GM12873 (cell line): ENCODE measurements around the gene EPS15.

ENCODE experiments used
- TF ChIP-seq, protein P1 (sequence below): IDR thresholded peaks from 2 replicates; pipeline ENCODE4 v1.5.1; 2012; ENCODE audit warnings: low read depth, mild to moderate bottlenecking, moderate library complexity, low read length, control low read depth; ENCODE audit not compliant: insufficient read depth; ENCODE audit errors: missing control alignments

Gene EPS15

GRCh38 chr1:51336711-51337110 lies 182.4 kb downstream of the EPS15 start:
- TF ChIP-seq, protein P1, sequence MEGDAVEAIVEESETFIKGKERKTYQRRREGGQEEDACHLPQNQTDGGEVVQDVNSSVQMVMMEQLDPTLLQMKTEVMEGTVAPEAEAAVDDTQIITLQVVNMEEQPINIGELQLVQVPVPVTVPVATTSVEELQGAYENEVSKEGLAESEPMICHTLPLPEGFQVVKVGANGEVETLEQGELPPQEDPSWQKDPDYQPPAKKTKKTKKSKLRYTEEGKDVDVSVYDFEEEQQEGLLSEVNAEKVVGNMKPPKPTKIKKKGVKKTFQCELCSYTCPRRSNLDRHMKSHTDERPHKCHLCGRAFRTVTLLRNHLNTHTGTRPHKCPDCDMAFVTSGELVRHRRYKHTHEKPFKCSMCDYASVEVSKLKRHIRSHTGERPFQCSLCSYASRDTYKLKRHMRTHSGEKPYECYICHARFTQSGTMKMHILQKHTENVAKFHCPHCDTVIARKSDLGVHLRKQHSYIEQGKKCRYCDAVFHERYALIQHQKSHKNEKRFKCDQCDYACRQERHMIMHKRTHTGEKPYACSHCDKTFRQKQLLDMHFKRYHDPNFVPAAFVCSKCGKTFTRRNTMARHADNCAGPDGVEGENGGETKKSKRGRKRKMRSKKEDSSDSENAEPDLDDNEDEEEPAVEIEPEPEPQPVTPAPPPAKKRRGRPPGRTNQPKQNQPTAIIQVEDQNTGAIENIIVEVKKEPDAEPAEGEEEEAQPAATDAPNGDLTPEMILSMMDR, result no peak

DNA sequence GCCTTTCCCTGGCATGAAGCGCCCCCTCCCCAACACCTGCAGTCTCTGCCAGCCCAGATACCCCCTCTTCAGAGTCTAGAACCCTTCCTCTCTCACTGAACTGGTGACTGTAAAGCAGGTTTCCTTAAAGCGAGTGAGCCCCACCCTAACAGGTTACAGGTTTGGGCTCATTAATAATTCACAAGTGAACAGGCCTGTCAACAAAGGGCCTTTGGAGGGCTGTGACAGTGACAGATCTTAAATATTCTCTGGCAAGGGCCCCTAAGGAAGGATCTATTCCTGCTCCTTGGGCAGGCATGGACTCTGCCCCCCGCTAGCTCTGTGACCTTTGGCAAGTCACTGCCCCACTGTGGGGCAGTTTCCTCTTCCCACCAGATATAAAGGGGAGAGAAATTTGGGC lies 183.1 kb downstream of the EPS15 start:
- TF ChIP-seq, protein P1, result no peak

DNA sequence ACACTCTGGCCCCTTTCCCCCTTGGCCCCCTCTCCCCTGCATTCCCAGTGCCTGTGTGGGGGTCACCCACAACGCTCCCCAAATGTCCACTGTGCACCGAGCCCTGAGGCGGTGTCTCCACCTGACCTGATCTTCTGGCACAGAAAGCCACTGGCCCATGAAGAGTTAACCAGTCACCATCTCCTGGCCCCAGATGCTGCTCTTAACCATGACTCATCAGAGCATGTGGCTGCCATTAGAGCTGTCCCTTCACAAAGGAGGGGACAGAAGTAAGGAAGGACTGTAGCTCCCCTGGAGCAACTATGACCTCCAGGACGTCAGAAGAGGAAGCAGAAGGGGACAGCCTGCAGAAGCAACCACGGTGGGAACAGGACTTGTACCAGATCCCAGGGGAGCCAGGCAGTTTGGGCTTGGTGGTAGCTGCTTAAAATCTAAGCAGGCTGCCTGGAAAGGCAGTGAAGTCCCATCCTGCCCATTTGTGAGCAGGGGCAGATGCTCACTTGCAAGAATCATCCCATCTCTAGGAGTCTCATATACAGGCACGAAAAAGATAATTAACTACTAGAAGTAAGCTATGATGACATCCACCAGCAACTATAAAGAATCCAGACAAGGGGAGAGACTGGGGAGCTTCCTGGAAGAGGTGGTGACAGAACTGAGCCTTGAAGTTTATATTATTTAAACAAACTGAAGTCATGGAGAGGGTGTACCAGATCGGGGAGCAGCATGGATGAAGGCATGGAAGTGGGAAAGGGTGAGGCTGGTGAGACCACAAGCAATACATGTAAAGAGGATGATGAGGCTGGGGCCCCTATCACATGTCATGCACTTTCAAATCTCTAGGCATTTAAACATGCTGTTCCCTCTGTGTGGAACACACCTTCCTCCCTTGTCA lies 187.6 kb downstream of the EPS15 start:
- TF ChIP-seq, protein P1, result no peak

DNA sequence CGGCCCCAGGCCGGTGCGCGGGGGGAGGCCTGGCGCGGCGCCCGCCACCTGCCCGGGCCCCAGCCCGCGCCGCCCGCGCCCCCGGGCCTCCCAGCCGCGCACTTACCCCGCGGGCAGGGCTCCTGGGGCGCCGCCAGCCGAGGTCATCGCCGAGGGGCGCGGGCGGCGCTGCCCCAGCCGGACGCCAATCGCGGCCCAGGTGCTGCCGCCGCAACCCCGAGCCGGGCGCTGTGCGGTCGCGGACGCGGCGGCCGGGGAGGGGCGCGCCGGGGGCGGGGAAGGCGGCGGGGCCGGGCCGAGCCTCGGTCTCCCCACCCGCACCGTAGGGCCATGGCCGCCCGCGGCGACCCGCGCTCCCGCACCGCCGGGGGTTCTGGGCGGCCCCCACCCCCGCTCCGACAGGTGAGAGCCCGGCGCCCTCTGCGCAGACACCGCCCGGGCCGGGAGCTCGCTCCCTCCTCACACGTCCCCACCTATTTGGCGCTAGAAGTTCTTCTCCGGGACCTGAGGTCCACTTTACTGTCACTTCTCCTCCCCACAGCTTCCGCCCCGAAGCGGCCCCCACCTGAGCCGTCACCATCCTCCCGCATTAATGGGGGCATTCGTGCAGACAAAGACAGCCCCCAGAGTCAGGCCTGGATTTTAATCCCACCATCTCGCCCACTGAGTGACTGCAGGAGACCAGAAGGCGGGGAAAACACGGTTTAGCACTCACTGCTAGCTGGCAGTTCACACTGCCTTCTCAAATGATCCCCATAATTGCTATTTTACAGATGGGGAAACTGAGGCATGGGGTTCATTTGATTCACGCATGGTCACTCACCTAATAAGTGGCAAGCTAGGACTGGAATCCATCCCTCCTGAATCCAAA lies 188.5 kb downstream of the EPS15 start, which contains the start of gene TTC39A:
Gene TTC39A (minus strand): TSS at position 232 of the 871 bp plus-strand sequence. CDS start 85 bp downstream, at position 147.
- TF ChIP-seq, protein P1, result no peak

DNA sequence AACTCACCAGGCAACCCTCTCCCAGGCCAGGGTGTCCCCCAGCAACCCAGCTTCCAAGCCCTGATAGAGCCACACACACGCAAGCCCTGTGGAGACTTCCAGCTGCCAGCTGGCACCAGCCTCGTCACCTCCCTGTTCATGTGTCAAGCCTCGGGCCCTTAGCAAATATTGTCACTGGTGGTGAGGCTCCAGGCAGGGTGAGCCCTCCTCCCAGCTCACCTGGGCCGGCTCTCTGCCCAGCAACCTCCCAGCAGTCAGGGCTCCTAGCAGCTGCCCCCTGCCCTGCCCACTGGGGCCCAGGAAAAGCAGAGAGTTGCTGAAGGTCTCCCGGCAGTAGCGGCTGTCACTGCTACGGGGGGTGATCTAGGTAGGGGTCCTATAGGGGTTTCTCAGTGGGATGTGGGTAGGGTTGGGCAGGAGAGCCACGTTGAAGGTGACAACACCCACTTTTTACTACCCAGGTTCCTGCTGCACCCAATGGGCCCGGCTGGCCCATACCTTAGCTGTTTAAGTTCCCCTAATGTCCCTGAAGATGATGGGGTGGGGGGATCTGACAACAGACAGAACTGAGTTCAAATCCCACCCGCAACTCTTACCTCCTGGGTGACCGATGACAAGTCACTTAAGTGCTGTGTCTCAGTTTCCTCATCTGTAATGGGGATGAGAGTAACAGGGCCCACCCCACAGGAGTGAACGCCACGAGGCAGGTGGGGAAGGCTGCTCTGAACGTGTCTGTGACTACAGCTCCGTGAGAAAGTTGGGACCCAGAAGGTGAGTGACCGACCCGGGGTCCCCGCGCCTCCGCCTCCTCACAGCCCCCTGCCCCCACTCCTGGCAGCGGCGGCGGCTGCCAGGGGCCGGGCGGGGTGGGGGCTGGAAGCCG lies 189.4 kb downstream of the EPS15 start:
- TF ChIP-seq, protein P1, result no peak

DNA sequence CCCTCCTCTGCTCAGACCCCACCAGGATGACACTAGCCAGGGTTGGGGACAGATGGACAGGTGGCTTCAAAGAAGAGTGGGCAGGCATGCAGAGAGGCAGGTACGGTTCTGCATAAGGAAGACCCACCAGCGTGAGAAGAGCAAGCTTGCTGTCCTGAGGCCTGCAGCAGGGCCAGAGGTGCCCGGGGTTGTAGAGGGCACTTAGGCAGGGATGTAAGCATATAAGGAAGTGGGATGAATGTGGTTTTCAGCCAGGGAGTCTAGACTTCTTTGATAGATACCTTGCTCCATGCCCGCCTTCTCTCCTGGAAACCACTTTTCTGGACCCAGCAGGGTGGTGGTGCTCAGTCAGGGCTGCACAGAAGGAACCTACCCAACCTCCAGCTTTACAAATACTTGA lies 190.1 kb downstream of the EPS15 start:
- TF ChIP-seq, protein P1, result no peak
